RPMI8226 (cell line): ENCODE data around the gene MAP4K4.

Experiments
- DNase-seq: peaks from one replicate; pipeline ENCODE4 v3.0.0-alpha.2; 2015

The MAP4K4 gene

DNA sequence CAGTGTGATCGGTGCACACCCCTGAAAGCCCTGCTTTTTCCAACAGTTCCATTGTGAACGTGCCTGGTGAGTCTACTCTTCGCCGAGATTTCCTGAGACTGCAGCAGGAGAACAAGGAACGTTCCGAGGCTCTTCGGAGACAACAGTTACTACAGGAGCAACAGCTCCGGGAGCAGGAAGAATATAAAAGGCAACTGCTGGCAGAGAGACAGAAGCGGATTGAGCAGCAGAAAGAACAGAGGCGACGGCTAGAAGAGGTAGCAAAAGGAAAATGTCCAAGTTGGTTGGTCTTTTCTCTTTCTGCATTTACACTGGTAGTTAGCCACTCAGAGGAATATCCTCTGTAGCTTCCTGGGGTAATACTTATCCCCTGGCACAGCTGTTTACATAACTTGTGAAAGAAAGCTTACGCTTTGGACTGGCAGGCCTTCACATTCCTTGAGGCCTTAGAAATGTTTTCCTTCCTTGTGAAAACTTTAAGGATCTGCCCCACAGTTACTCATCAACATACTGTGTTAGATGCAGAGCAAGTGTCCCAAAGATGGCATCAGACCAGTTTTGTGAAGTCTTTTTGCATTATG, 146.6 kb downstream of the MAP4K4 start:
- no peak for DNase-seq

DNA sequence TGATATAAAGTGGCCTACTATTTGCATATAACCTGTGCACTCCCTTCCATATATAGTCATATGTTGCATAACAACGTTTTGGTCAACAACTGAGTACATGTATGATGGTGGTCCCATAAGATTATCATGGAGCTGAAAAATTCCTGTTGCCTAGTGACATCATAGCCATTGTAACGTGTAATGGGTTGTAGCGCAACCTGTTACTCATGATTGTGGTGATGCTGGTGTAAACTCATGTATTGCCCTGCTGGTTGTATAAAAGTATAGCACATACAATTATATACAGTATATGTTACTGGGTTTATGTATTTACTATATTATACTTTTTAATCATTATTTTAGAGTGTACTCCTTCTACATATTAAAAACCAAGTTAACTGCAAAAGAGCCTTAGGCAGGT, 149.5 kb downstream of the MAP4K4 start:
- DNase-seq, result no peak

DNA sequence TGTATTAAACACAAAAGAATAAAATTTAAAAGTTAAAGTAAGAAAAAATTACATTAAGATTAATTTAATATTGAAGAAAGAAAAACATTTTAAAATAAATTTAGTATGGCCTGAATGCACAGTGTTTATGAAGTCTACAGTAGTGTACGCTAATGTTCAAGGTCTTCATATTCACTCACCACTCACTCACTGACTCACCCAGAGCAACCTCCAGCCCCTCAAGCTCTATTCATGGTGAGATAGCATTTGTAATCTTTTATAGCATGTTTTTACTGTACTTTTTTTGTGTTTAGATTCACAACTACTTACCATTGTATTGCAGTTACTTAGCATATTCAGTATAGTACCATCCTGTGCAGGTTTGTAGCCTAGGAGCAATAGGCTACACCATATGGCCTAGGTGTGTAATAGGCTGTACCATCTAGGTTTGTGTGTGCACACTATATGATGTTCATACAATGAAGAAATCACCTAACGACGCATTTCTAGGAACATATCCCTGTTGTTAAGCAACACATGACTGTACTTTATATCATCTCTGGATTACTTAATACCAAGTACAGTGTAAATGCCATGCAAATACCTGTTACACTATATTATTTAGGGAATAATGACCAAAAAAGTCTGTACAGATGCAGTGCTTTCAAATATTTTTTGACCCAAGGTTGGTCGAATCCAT, 150.3 kb downstream of the MAP4K4 start:
- DNase-seq, result no peak

DNA sequence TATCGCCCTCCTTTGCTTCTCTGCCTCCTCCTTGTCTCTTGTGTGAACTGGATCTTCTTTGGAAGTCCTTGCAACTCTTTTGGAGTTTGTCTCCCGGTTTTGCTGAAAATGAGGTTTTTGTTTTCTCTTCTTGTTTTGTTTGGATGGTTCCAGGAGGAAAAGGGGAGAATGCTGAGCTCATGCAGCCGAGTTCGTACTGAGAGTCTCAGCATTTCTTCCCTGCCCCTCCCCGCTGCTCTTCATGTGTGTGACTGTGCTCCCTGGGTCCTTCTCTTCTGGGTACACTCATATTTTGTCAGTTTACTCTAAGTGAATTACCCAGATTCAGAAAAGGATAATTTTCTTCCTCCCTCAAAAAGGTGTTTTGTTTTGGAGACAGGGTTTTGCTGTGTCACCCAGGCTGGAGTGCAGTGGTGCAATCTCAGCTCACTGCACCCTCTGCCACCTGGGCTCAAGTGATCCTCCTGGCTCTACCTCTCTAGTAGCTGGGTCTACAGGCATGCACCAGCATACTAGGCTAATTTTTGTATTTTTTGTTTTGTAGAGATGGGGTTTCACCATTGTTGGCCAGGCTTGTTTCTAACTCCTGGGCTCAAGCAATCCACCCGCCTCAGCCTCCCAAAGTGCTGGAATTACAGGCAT, 151.4 kb downstream of the MAP4K4 start:
- DNase-seq, result no peak

DNA sequence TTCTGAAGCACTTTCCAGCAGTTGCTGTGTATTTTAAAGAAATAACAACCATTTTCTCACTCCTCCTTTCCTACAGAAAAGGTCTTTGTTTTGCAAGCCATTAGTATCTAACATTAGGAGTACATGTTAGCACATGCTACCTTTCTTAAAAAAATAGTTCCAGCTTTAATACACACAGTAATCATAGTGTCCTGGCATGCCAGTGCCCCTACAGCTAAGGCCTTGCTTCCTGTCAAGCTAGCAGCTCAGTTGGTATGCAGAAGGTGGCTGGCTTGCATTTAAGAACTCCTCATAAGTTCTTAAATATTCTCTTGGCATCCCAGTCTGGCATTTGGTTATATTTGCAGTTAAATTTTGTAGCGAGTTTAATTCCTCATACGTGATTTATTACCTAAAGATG, 152.9 kb downstream of the MAP4K4 start:
- no peak for DNase-seq

DNA sequence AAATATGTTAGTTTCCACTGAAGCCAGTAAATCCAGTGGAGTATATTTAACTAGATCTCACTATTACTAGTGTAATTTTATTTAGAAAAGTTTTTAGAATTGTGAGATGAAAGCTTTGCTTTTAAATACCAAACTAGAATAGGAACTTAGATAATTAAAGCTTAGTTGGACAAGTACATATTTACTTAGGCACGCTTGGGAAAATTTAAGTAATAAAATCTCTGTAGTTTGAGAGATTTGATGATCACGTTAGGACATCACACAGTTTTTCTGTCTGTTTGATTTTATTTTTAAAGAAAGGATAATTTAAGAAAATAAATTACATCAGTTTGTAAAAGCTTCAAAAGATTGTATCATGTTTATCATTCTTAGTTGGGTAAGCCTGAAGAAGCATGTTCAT, 153.5 kb downstream of the MAP4K4 start:
- DNase-seq, result no peak

DNA sequence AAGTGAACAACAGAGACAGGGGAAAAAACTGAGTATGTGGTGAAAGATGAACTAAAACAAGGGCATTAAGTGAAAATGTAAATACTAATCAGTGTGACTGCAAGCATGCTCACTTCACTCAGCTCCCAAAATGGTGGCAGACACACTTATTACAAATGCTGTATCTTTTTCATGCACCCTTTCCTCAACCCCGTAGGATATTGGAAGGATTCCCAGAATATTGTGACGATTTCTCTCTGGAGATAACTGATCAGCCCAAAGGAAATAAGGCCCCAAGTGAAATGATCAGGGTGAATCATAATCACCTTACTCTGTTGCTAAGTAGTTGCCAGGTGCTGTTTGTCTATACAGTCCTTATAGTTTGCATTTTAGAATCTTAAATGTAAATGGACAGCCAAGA, 155.3 kb downstream of the MAP4K4 start:
- DNase-seq, result no peak

DNA sequence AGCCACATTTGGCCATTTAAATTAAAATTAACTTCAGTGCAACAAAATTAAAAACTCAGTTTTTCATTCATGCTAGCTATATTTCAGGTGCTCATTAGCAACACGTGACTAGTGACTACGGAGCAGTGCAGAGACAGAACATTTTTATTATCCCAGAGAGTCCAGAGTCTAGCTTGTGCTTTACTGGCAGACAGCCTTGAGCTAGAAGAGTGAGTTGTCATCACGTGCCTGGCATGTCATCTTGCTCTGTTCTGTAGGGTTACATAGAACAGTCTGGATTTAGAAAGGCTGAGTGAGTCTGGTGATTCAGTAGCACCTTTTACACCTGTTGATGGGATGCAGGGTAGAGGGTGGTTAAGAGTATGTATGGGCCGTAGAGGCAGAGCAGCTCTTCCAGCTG, 157.4 kb downstream of the MAP4K4 start:
- no peak for DNase-seq

DNA sequence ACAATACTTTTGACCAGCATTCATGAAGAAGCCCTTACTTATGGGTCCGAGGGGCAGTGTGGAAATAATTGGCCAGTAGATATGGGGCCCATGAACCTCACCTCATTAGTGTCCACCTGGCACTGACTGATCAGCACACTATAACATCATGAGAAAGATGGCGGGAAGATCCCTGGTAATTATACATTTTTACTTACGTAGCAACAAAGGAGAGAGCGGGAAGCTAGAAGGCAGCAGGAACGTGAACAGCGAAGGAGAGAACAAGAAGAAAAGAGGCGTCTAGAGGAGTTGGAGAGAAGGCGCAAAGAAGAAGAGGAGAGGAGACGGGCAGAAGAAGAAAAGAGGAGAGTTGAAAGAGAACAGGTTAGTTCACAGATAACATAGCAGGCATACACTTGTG, 158.3 kb downstream of the MAP4K4 start:
- DNase-seq, result no peak

DNA sequence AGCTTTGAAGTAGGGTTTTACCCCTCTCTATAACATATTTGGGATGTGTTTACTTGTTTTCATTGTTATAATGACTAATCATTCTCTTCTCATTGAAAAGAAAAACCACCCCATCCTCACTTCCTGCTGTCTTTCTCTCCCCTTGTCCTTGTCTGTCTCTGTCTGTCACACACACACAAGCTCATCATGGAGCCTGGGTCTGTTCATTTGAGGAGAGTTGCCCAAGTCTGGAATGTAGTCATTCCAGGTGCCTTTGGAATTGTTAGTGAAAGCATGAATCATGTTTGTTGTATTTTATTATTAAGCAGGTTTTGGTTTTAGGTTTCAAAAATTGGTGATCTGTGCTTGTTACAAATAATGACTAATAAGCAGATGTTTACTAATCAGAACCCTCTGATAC, 160.7 kb downstream of the MAP4K4 start:
- DNase-seq, result no peak

DNA sequence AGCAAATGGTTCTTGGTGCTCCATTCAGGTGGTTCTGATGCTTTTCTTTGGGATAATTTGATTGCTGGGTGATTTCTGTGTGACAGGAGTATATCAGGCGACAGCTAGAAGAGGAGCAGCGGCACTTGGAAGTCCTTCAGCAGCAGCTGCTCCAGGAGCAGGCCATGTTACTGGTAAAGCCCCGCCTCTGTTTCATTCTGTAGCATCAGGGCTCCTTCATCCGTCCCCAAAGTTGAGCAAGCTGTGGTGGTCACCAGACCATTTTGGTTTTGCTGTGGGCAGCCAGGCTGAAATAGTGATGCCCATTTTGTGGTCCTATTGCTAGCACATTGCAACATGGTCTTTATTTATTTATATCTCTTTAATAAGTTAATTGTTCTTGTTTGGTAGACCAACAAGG, 161.4 kb downstream of the MAP4K4 start:
- no peak for DNase-seq

DNA sequence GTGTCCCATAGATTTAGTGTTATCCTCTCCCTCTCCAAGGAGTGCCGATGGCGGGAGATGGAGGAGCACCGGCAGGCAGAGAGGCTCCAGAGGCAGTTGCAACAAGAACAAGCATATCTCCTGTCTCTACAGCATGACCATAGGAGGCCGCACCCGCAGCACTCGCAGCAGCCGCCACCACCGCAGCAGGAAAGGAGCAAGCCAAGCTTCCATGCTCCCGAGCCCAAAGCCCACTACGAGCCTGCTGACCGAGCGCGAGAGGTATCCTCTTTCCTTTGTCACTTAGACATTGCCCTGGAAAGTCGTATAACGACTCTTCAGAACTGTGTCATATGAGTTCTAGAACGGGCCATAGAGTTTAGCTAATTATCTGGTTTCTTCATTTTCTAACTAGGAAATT, 162.1 kb downstream of the MAP4K4 start:
- no peak for DNase-seq

DNA sequence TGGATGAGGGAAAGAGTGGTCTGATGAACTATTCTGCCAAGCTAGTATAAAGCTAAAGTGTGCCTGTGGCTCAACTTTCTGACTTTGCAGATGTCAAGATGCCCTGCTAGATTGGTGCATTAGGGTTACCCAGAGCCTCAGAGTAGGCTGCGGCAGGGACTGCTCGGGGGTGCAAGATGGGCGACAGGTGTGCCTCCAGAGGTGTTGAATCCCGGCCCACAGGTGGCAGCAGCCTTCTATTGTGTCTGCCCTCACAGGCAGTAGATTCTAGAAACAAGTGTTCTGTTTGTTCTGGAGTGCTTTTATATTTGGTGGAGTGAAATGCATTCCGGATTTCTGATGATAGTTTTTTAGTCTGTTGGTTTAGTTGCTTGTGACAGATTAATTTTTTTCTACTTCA, 162.7 kb downstream of the MAP4K4 start:
- DNase-seq, result peak; percentile 3

DNA sequence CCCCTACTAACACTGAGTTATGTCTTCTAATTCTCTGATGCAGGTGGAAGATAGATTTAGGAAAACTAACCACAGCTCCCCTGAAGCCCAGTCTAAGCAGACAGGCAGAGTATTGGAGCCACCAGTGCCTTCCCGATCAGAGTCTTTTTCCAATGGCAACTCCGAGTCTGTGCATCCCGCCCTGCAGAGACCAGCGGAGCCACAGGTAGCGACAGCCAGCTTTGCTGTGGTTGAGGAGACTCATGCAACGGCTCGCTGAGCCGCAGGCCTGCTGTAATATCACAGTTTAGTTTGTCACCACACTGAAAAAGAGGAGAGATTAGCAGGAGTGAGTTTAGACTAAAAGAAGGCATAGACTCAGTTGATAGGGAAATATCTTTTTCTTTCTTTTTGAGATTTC, 163.3 kb downstream of the MAP4K4 start:
- DNase-seq, result no peak

DNA sequence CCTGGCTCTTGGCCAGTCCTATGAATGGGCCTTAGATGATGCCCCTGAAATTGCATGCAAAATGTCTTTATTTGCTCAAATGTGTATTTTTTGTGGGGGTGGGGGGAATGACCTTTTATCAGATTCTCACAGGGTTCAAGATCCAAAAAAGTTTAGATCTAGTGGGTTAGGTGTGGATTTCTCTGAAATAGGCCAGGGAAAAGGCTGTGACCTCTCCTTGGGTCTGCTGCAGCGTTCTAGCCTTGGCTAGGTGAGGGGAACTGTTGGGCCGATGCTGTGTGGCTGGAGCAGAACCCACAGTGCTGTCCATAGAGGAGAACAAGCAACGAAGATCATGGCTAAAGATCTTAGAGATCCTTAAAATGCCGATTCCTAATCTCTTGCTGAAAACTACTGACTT, 163.9 kb downstream of the MAP4K4 start:
- DNase-seq, result no peak

DNA sequence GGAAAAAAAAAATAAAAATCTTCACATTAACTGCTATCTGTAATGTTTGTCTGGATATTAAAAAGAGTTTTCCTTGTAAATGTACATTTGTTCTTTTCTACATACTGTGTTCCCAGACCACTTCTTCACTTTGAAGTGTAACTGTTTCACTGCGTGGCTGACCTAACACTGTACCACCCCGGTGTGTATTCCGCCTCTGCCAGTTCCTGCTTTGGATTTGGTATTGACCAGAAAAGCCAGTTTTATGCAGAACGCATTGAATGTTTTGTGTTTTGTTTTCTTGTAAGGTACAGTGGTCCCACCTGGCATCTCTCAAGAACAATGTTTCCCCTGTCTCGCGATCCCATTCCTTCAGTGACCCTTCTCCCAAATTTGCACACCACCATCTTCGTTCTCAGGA, 166.0 kb downstream of the MAP4K4 start:
- no peak for DNase-seq

DNA sequence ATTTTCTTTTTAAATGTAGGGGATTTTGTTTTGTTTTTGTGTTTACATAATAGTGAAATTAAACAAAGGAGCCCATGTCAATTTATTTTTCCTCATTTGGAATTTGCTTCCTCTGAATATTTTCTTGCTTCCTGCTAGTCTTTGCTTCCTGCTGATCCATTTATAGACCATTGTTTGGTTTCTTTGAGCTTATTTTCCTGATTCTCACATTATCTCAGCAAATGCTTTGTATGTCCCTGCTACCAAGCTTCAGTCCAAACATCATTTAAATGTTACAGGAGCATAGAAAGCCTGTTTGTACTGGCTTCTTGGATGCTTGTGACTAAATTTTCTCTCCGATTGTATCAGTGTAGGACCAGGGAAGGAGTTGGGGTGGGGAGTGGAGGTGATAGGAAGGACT, 166.9 kb downstream of the MAP4K4 start:
- DNase-seq, result no peak

DNA sequence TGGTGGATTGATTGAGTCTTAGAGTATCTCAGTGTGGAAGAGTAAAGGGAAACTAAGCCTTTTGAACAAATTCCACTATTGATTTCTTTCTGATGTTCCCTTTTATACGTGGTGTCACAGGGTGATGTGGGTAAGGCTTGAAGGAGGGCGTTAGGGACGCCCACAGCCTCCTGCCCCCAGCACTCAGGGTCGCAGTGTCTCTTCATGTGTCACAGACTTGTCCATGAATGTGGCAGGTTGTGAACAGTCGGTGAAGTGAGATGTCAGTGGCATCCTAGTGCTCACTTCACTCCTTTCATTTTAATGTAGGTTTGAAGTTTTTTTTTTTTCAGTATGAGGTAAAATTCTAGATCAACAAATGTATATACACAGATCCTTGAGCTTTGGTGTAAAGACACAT, 171.0 kb downstream of the MAP4K4 start:
- DNase-seq, result no peak

DNA sequence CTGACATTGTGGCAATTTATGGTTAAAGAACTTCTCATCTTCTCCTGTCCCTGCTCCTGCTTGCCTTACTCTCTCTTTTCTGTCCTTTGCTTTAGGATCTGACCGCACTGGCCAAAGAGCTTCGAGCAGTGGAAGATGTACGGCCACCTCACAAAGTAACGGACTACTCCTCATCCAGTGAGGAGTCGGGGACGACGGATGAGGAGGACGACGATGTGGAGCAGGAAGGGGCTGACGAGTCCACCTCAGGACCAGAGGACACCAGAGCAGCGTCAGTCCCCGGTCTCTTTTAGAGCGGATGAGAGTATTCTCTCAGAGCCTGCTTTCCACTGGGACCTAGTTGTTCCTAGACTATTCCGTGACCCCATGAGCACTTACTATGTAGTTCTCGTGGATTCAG, 172.0 kb downstream of the MAP4K4 start:
- DNase-seq, result no peak

DNA sequence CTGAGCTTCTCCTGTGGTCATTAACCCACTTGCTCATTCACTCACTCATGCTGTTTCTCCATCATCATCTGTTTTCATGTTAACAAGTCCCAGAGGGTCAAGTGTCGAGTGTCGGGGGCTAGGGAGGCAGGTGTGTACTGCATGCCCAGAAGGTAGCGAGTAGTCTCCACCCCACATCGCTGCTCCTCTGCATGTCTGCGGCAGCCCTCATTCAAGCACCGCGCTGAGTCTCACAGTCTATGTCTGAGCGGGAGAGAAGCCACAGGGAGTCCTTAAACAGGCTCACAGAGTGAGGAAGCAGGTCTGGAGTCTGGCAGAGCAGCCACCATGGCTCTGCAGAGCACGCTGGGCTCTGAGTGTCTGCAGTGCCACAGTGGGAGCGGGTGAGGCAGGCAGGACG, 172.9 kb downstream of the MAP4K4 start:
- DNase-seq, result no peak

DNA sequence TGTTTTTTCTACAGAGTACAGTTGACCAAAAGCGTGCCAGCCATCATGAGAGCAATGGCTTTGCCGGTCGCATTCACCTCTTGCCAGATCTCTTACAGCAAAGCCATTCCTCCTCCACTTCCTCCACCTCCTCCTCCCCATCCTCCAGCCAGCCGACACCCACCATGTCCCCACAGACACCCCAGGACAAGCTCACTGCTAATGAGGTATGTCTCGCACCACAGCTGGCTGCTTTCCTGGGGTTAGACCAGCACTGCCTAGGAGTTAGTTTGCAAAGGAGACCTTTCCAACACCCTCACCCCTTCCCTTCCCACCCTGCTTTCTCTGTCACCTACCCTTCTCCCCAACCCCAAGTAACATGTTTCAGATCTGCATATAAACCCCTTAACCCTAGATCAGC, 174.0 kb downstream of the MAP4K4 start:
- no peak for DNase-seq

DNA sequence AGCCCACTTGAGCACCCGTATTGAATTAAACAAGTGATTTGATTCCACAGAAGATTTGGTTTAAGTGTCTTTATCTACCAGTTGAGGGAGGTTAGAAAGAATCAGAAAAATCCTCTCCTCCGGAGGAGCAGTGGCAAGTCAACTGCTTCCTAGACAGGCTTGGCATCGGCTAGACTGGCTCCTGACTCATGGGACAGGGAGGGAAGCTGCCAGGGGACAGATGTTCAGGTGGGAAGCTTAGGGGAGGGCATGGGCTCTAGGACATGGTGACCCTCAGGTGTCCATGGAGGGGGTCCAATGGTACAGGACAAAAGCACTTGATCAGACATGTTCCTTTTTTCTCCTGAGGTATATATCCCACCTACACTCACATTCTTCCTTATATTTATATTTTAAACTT, 175.0 kb downstream of the MAP4K4 start:
- DNase-seq, result no peak

DNA sequence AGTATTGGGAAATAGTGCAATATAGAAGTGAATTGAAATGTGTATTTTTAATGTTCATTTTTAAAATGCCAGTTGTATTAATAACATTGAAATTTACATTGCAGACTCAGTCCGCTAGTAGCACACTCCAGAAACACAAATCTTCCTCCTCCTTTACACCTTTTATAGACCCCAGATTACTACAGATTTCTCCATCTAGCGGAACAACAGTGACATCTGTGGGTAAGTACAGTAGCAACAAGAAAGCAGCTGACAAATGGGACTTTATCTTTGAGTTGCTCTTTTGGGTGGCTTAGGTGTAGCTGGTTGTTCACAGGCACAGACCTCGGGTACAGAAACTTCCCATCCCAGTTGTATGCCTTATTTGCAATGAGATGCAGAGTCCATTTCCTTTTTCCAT, 176.0 kb downstream of the MAP4K4 start:
- peak; percentile 3 for DNase-seq

DNA sequence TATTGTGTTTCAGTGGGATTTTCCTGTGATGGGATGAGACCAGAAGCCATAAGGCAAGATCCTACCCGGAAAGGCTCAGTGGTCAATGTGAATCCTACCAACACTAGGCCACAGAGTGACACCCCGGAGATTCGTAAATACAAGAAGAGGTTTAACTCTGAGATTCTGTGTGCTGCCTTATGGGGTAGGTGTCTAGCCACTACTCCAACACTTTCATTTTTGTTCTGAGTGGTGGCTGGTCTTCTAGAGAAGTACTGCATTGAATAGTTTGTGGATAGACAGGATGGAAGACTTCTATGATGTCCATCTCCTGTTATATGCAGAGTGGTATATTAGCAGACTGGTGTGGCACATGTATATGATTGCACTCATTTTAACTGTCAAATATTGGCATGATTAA, 176.6 kb downstream of the MAP4K4 start:
- DNase-seq, result no peak

DNA sequence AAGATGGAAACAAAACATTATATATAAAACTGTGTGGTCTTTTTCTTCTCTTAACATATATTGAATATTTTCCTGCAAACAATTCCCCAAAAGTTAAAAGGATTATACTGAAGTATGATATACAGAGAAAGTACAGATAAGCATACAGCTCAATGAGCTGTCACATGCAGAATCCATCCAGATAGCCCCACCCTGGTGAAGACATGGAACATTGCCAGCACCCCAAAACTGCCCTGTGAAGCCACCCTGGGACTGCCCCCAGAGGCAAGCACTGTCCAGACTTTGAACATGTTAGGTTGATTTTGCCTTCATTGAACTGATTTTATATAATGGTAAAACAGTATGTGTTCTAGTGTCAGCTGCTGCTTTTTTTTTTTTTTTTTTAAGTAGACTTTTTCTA, 182.0 kb downstream of the MAP4K4 start:
- DNase-seq, result no peak
